Right lobe of liver (tissue), 6 donors: ENCODE data around the gene ACAD10. TPM values are rescaled to one million over a fixed set of nuclear protein-coding genes. Genes with fewer than 3 reads are reported as not detected.

Experiments
- ATAC-seq, 4 donors: fragments of 200-7000 bp; cut with Tn5 transposase; one replicate each; pipeline ENCODE4 v1.9.1; 2020; ENCODE audit warnings: mild to moderate bottlenecking in 4 of 4, moderate library complexity in 4 of 4
- DNase-seq, 3 donors: peaks; one replicate each; pipeline ENCODE4 v3.0.0-alpha.2; 2020
- H3K27ac ChIP-seq, 3 donors: fragments of 200-600 bp; one replicate each; pipeline ENCODE4 v1.8.0; 2022
- H3K27me3 ChIP-seq, 2 donors: fragments of 200-600 bp; one replicate each; pipeline ENCODE4 v1.8.0; 2022
- H3K36me3 ChIP-seq, 4 donors: fragments of 200-600 bp; sonication (generic) in 1 of 4; one replicate each; pipeline versions ENCODE4 v1.5.1 to v1.8.0; 2017 to 2022; ENCODE audit warnings: control low read depth in 1 of 4
- H3K4me1 ChIP-seq, 4 donors: fragments of 200-600 bp; sonication (generic) in 1 of 4; one replicate each; pipeline versions ENCODE4 v1.5.1 to v1.8.0; 2017 to 2022; ENCODE audit warnings: control low read depth in 1 of 4
- H3K4me3 ChIP-seq, 3 donors: fragments of 200-600 bp; one replicate each; pipeline ENCODE4 v1.8.0; 2022
- H3K9me3 ChIP-seq, 4 donors: fragments of 200-600 bp; sonication (generic) in 1 of 4; one replicate each; pipeline versions ENCODE4 v1.5.1 to v1.8.0; 2017 to 2022; ENCODE audit warnings: control low read depth in 1 of 4
- CTCF ChIP-seq, 4 donors: fragments of 200-600 bp in 3 of 4; fragments of 450-650 bp in 1 of 4; IDR thresholded peaks; one replicate each; pipeline versions ENCODE4 v1.5.1 to v1.8.0; 2016 to 2022; ENCODE audit warnings: antibody characterized with exemption in 4 of 4, mild to moderate bottlenecking in 2 of 4
- POLR2A ChIP-seq: fragments of 450-650 bp; IDR thresholded peaks from one replicate; pipeline ENCODE4 v1.6.1; 2017; ENCODE audit warnings: antibody characterized with exemption, mild to moderate bottlenecking
- WGBS: methylation state at CpG from one replicate; pipeline ENCODE4 v1.1.6; 2018; ENCODE audit warnings: low coverage, low lambda C conversion rate; ENCODE audit not compliant: insufficient coverage; ENCODE audit errors: missing lambda C conversion rate; 5-methylcytosine and 5-hydroxymethylcytosine counted together
- intact Hi-C, 2 donors: fragments of 100-400 bp; cut with DNase I; formaldehyde crosslinking; loops; one replicate each; pipeline versions ENCODE4 v1.11.2 to v1.14.1; 2022
- total RNA-seq, 6 experiments: library from RNA; depleted of rRNA in 2 of 6; stranded (reverse); fragments of >200 nt in 2 of 6; fragmentation: NEBNext Ultra II Directional in 3 of 6; extraction: Animal tissue kit (Norgen Biotek cat#: 25700) in 3 of 6; gene quantifications; one replicate each; pipeline versions ENCODE4 v1.1.0 to v1.2.4, GENCODE V29; 2016 to 2023
- donor health status: DM: no; HTN: yes; CAD: no.
- donor health status: DM: no; HTN: no; CAD: no.
- donor health status: DM: no; HTN: no; CAD: no.
- donor health status: DM: no; HTN: yes; CAD: no.
- donor health status: DM: no; HTN: yes; CAD: no.

The ACAD10 gene
- total RNA-seq, 6 experiments from 2014 or later, result 24.7 to 41.7 (median 26.8) TPM

GRCh38 chr12:111764120-111764821 lies 78.4 kb downstream of the ACAD10 start:
- 66% methylated on average over 6 of the region's 6 CpGs for WGBS
- H3K4me1 ChIP-seq, result peaks cover 0 to 18% (median 5%) of the 10 kb centered on the region in 4 donors
- no peaks in the 10 kb centered on the region for H3K9me3 ChIP-seq
- no peaks in the 10 kb centered on the region for H3K27me3 ChIP-seq
- no peak for TF ChIP-seq POLR2A
- no peak for TF ChIP-seq CTCF (IDR thresholded peaks at IDR 0.05)
- no peak overlapping the region for H3K4me3 ChIP-seq
- intact Hi-C loops, result no loop called here
- no peak overlapping the region for H3K27ac ChIP-seq
- DNase-seq (no peak), ATAC-seq (no peak)
- H3K36me3 ChIP-seq, result no peaks in the 10 kb centered on the region

- no peaks in the 10 kb centered on the region for H3K27me3 ChIP-seq
- intact Hi-C loops, result no loop called here
- WGBS, result 0% methylated on average over 11 of the region's 73 CpGs
- ATAC-seq, result peak; percentile 90 to 98 (median 94)
- peak; percentile 88 to 91 (median 88) for DNase-seq
- no peaks in the 10 kb centered on the region for H3K9me3 ChIP-seq
- H3K4me3 ChIP-seq, result peak within 1 kb of the TSS; percentile 93 to 98 (median 94)
- H3K36me3 ChIP-seq, result peaks cover 0 to 6% (median 0%) of the 10 kb centered on the region in 4 donors
- TF ChIP-seq POLR2A (peak; percentile 96), CTCF (IDR thresholded peaks at IDR 0.05) (peak in 1 of 4 donors; percentile 26)
- H3K4me1 ChIP-seq, result peaks cover 0 to 42% (median 17%) of the 10 kb centered on the region in 4 donors
- H3K27ac ChIP-seq, result peak within 1 kb of the TSS; percentile 92 to 99 (median 98)
These were observed 80.9 kb downstream of the ACAD10 start, which contains the start of gene ALDH2 for GRCh38 chr12:111766608-111767361. ALDH2 (plus strand) TSS chr12:111766933; CDS start chr12:111766983, 50 bp downstream.

GRCh38 chr12:111767362-111768158 lies 81.7 kb downstream of the ACAD10 start:
- Histone ChIP-seq H3K36me3 (peaks cover 0 to 6% (median 0%) of the 10 kb centered on the region in 4 donors), H3K9me3 (no peaks in the 10 kb centered on the region), H3K4me3 (peak overlapping the region; percentile 93 to 98 (median 94)), H3K4me1 (peaks cover 0 to 48% (median 21%) of the 10 kb centered on the region in 4 donors), H3K27ac (peak overlapping the region; percentile 92 to 99 (median 98)), H3K27me3 (no peaks in the 10 kb centered on the region)
- ATAC-seq (peak; percentile 15 to 48 (median 28)), DNase-seq (no peak)
- 10% methylated on average over 18 of the region's 18 CpGs for WGBS
- TF ChIP-seq POLR2A, result no peak
- TF ChIP-seq CTCF (IDR thresholded peaks at IDR 0.05), result no peak
- intact Hi-C loops, result no loop called here

GRCh38 chr12:111768159-111768895 lies 82.5 kb downstream of the ACAD10 start:
- Histone ChIP-seq H3K4me3 (peak overlapping the region; percentile 93 to 98 (median 94)), H3K36me3 (peaks cover 0 to 6% (median 0%) of the 10 kb centered on the region in 4 donors), H3K27me3 (no peaks in the 10 kb centered on the region), H3K27ac (peak overlapping the region in 2 of 3 donors; percentile 98 to 99), H3K9me3 (no peaks in the 10 kb centered on the region), H3K4me1 (peaks cover 0 to 56% (median 25%) of the 10 kb centered on the region in 4 donors)
- DNase-seq (no peak), ATAC-seq (peak in 2 of 4 donors; percentile 3 to 19)
- intact Hi-C loops, result no loop called here
- TF ChIP-seq CTCF (IDR thresholded peaks at IDR 0.05) (no peak), POLR2A (no peak)
- 24% methylated on average over 5 of the region's 9 CpGs for WGBS
